GM21786 (cell line): ENCODE measurements around the gene SPANXN2.
"Not testable (repeated sequence)": the region's sequence is repeated elsewhere in the genome, so short reads cannot be mapped to it uniquely, and the experiment has no call there.

Source experiments
- ATAC-seq: cut with Tn5 transposase; IDR thresholded peaks from one replicate; pipeline ENCODE4 v1.9.1; 2021; ENCODE audit not compliant: unreplicated experiment

SPANXN2 gene

GRCh38 chrX:143720652-143721051, at the start of gene SPANXN2:
SPANXN2 (minus strand) TSS chrX:143720752; CDS start chrX:143720668, 84 bp downstream.
- ATAC-seq, result not testable (repeated sequence)

GRCh38 chrX:143768976-143769375, 48.4 kb upstream of the SPANXN2 start:
- no peak for ATAC-seq

- not testable (repeated sequence) for ATAC-seq
These were observed 47.2 kb upstream of the SPANXN2 start for GRCh38 chrX:143767789-143768188.

GRCh38 chrX:143757887-143758286, 37.3 kb upstream of the SPANXN2 start:
- ATAC-seq, result no peak

- no peak for ATAC-seq
These were observed 36.8 kb upstream of the SPANXN2 start for GRCh38 chrX:143757375-143757774.

GRCh38 chrX:143754183-143754582, 33.6 kb upstream of the SPANXN2 start:
- no peak for ATAC-seq

GRCh38 chrX:143733866-143734265, 13.3 kb upstream of the SPANXN2 start:
- no peak for ATAC-seq

- no peak for ATAC-seq
These were observed 5.7 kb upstream of the SPANXN2 start for GRCh38 chrX:143726296-143726695.

- ATAC-seq, result no peak
These were observed 19.1 kb downstream of the SPANXN2 start for GRCh38 chrX:143701460-143701859.

- ATAC-seq, result no peak
These were observed 25.7 kb downstream of the SPANXN2 start for GRCh38 chrX:143694885-143695284.

- no peak for ATAC-seq
These were observed 37.1 kb downstream of the SPANXN2 start for GRCh38 chrX:143683486-143683885.

GRCh38 chrX:143674926-143675325, 45.6 kb downstream of the SPANXN2 start:
- ATAC-seq, result no peak

GRCh38 chrX:143669395-143669794, 51.2 kb downstream of the SPANXN2 start:
- no peak for ATAC-seq

- ATAC-seq, result peak; percentile 55
These were observed 56.2 kb downstream of the SPANXN2 start for GRCh38 chrX:143664302-143664701.

- ATAC-seq, result no peak
These were observed 56.8 kb downstream of the SPANXN2 start for GRCh38 chrX:143663755-143664154.
